ENCODE results near the gene NPDC1. TPM values are rescaled to one million over a fixed set of nuclear protein-coding genes. Genes with fewer than 3 reads are reported as not detected.

The NPDC1 gene
- polyA plus RNA-seq, 1 donor: 42.7 TPM

GRCh38 chr9:137082925-137083290, 36.9 kb upstream of the NPDC1 start:
- peaks cover 18% of the 10 kb centered on the region for H3K27me3 ChIP-seq (ENCODE audit: control insufficient read depth, insufficient read depth, low read length)
- DNase-seq: no peak
- peaks cover 3% of the 10 kb centered on the region for H3K9me3 ChIP-seq (ENCODE audit: control insufficient read depth, low read depth, low read length)
- peaks cover 31% of the 10 kb centered on the region for H3K4me1 ChIP-seq (ENCODE audit: control insufficient read depth, insufficient read depth, low read length)
- H3K4me3 ChIP-seq (ENCODE audit: low read length): no peak overlapping the region
- no peak overlapping the region for H3K27ac ChIP-seq (ENCODE audit: low read length)
- WGBS (ENCODE audit: insufficient coverage, low lambda C conversion rate): no CpG with 5 or more reads among the region's 8 CpGs
- peaks cover 32% of the 10 kb centered on the region for H3K36me3 ChIP-seq (ENCODE audit: control insufficient read depth, insufficient read depth, low read length)

GRCh38 chr9:137082222-137082924, 36.4 kb upstream of the NPDC1 start:
- H3K27me3 ChIP-seq (ENCODE audit: control insufficient read depth, insufficient read depth, low read length): peaks cover 21% of the 10 kb centered on the region
- H3K27ac ChIP-seq (ENCODE audit: low read length): no peak overlapping the region
- H3K9me3 ChIP-seq (ENCODE audit: control insufficient read depth, low read depth, low read length): peaks cover 3% of the 10 kb centered on the region
- no peak for DNase-seq
- H3K4me1 ChIP-seq (ENCODE audit: control insufficient read depth, insufficient read depth, low read length): peaks cover 26% of the 10 kb centered on the region
- no CpG with 5 or more reads among the region's 16 CpGs for WGBS (ENCODE audit: insufficient coverage, low lambda C conversion rate)
- H3K4me3 ChIP-seq (ENCODE audit: low read length): no peak overlapping the region
- H3K36me3 ChIP-seq (ENCODE audit: control insufficient read depth, insufficient read depth, low read length): peaks cover 32% of the 10 kb centered on the region

- no peak overlapping the region for H3K27ac ChIP-seq (ENCODE audit: low read length)
- peaks cover 32% of the 10 kb centered on the region for H3K36me3 ChIP-seq (ENCODE audit: control insufficient read depth, insufficient read depth, low read length)
- H3K27me3 ChIP-seq (ENCODE audit: control insufficient read depth, insufficient read depth, low read length): peaks cover 24% of the 10 kb centered on the region
- H3K9me3 ChIP-seq (ENCODE audit: control insufficient read depth, low read depth, low read length): peaks cover 3% of the 10 kb centered on the region
- no CpG with 5 or more reads among the region's 24 CpGs for WGBS (ENCODE audit: insufficient coverage, low lambda C conversion rate)
- peaks cover 26% of the 10 kb centered on the region for H3K4me1 ChIP-seq (ENCODE audit: control insufficient read depth, insufficient read depth, low read length)
- DNase-seq: no peak
- H3K4me3 ChIP-seq (ENCODE audit: low read length): no peak overlapping the region
Observed at GRCh38 chr9:137080260-137081122, 34.5 kb upstream of the NPDC1 start.

GRCh38 chr9:137079401-137079787, 33.4 kb upstream of the NPDC1 start:
- Histone ChIP-seq H3K27me3 (ENCODE audit: control insufficient read depth, insufficient read depth, low read length) (peaks cover 24% of the 10 kb centered on the region), H3K4me3 (ENCODE audit: low read length) (no peak overlapping the region), H3K4me1 (ENCODE audit: control insufficient read depth, insufficient read depth, low read length) (peaks cover 24% of the 10 kb centered on the region), H3K27ac (ENCODE audit: low read length) (no peak overlapping the region), H3K9me3 (ENCODE audit: control insufficient read depth, low read depth, low read length) (peaks cover 3% of the 10 kb centered on the region), H3K36me3 (ENCODE audit: control insufficient read depth, insufficient read depth, low read length) (peaks cover 32% of the 10 kb centered on the region)
- WGBS (ENCODE audit: insufficient coverage, low lambda C conversion rate): no CpG with 5 or more reads among the region's 13 CpGs
- no peak for DNase-seq

- WGBS (ENCODE audit: insufficient coverage, low lambda C conversion rate): no CpG with 5 or more reads among the region's 51 CpGs
- H3K36me3 ChIP-seq (ENCODE audit: control insufficient read depth, insufficient read depth, low read length): peaks cover 32% of the 10 kb centered on the region
- H3K27ac ChIP-seq (ENCODE audit: low read length): no peak overlapping the region
- peak overlapping the region; percentile 74 for H3K4me3 ChIP-seq (ENCODE audit: low read length)
- H3K27me3 ChIP-seq (ENCODE audit: control insufficient read depth, insufficient read depth, low read length): peaks cover 24% of the 10 kb centered on the region
- H3K4me1 ChIP-seq (ENCODE audit: control insufficient read depth, insufficient read depth, low read length): peaks cover 27% of the 10 kb centered on the region
- H3K9me3 ChIP-seq (ENCODE audit: control insufficient read depth, low read depth, low read length): peaks cover 3% of the 10 kb centered on the region
- peak in 1 of 2 donors; percentile 31 for DNase-seq
Observed at GRCh38 chr9:137078701-137079400, 32.9 kb upstream of the NPDC1 start.

- DNase-seq: peak in 1 of 2 donors; percentile 44
- Histone ChIP-seq H3K9me3 (ENCODE audit: control insufficient read depth, low read depth, low read length) (peaks cover 3% of the 10 kb centered on the region), H3K36me3 (ENCODE audit: control insufficient read depth, insufficient read depth, low read length) (peaks cover 30% of the 10 kb centered on the region), H3K4me3 (ENCODE audit: low read length) (peak overlapping the region; percentile 74), H3K27ac (ENCODE audit: low read length) (no peak overlapping the region), H3K4me1 (ENCODE audit: control insufficient read depth, insufficient read depth, low read length) (peaks cover 34% of the 10 kb centered on the region), H3K27me3 (ENCODE audit: control insufficient read depth, insufficient read depth, low read length) (peaks cover 24% of the 10 kb centered on the region)
- no CpG with 5 or more reads among the region's 76 CpGs for WGBS (ENCODE audit: insufficient coverage, low lambda C conversion rate)
Observed at GRCh38 chr9:137077758-137078693, 32.0 kb upstream of the NPDC1 start.

GRCh38 chr9:137077010-137077747, 31.2 kb upstream of the NPDC1 start, which contains the start of gene UAP1L1:
TSS of gene UAP1L1 (plus strand) at chr9:137077517. CDS start at chr9:137077533, 16 bp downstream.
- H3K27me3 ChIP-seq (ENCODE audit: control insufficient read depth, insufficient read depth, low read length): peaks cover 24% of the 10 kb centered on the region
- peaks cover 3% of the 10 kb centered on the region for H3K9me3 ChIP-seq (ENCODE audit: control insufficient read depth, low read depth, low read length)
- H3K36me3 ChIP-seq (ENCODE audit: control insufficient read depth, insufficient read depth, low read length): peaks cover 25% of the 10 kb centered on the region
- H3K4me1 ChIP-seq (ENCODE audit: control insufficient read depth, insufficient read depth, low read length): peaks cover 34% of the 10 kb centered on the region
- WGBS (ENCODE audit: insufficient coverage, low lambda C conversion rate): no CpG with 5 or more reads among the region's 87 CpGs
- peak within 1 kb of the TSS; percentile 74 for H3K4me3 ChIP-seq (ENCODE audit: low read length)
- H3K27ac ChIP-seq (ENCODE audit: low read length): peak within 1 kb of the TSS; percentile 24
- peak; percentile 69 to 77 for DNase-seq

GRCh38 chr9:137076636-137077009, 30.6 kb upstream of the NPDC1 start:
- no CpG with 5 or more reads among the region's 15 CpGs for WGBS (ENCODE audit: insufficient coverage, low lambda C conversion rate)
- H3K27me3 ChIP-seq (ENCODE audit: control insufficient read depth, insufficient read depth, low read length): peaks cover 24% of the 10 kb centered on the region

GRCh38 chr9:137075275-137075775, 29.3 kb upstream of the NPDC1 start:
- WGBS (ENCODE audit: insufficient coverage, low lambda C conversion rate): 83% methylated on average over 1 of the region's 12 CpGs
- H3K4me3 ChIP-seq (ENCODE audit: low read length): no peak overlapping the region
- peaks cover 24% of the 10 kb centered on the region for H3K27me3 ChIP-seq (ENCODE audit: control insufficient read depth, insufficient read depth, low read length)
- H3K9me3 ChIP-seq (ENCODE audit: control insufficient read depth, low read depth, low read length): peaks cover 6% of the 10 kb centered on the region
- DNase-seq: no peak
- peaks cover 12% of the 10 kb centered on the region for H3K36me3 ChIP-seq (ENCODE audit: control insufficient read depth, insufficient read depth, low read length)
- no peak overlapping the region for H3K27ac ChIP-seq (ENCODE audit: low read length)
- peaks cover 43% of the 10 kb centered on the region for H3K4me1 ChIP-seq (ENCODE audit: control insufficient read depth, insufficient read depth, low read length)

More at GRCh38 chr9:137076636-137077009, 30.6 kb upstream of the NPDC1 start:
- Histone ChIP-seq H3K4me3 (ENCODE audit: low read length) (peak overlapping the region; percentile 41), H3K9me3 (ENCODE audit: control insufficient read depth, low read depth, low read length) (peaks cover 3% of the 10 kb centered on the region), H3K36me3 (ENCODE audit: control insufficient read depth, insufficient read depth, low read length) (peaks cover 20% of the 10 kb centered on the region), H3K4me1 (ENCODE audit: control insufficient read depth, insufficient read depth, low read length) (peaks cover 34% of the 10 kb centered on the region), H3K27ac (ENCODE audit: low read length) (peak overlapping the region; percentile 24)
- DNase-seq: no peak
